Islet of Langerhans (tissue), 1 donor: ENCODE measurements around the gene CFAP61.

ENCODE experiments used
- FAIRE-seq: peaks from one replicate; lab custom pipeline; 2011; peaks lifted over from hg19 to GRCh38; lab: Jason Lieb, UNC

The CFAP61 gene

GRCh38 chr20:20031790-20032189 is 20.5 kb upstream of the CFAP61 start:
- no peak for FAIRE-seq

- FAIRE-seq = peak; percentile 84
Observed at GRCh38 chr20:20034486-20034885, 17.8 kb upstream of the CFAP61 start.

- no peak for FAIRE-seq
Observed at GRCh38 chr20:20036756-20037155, 15.6 kb upstream of the CFAP61 start.

DNA sequence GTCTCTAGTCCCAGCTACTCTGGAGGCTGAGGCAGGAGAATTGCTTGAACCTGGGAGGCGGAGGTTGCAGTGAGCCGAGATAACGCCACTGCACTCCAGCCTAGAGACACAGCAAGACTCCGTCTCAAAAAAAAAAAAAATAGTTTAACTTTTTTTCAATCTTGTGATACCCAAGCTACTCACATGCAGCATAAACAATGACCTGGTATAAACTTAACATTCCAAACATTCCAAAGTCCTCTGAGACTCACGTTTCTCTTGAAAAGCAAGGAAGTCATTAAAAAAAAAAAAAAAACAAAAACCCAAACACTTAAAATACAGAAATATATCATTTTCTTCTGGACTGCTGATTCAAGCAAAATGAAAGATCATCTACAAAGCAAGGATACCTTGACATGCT is 14.4 kb upstream of the CFAP61 start:
- FAIRE-seq = peak; percentile 71

DNA sequence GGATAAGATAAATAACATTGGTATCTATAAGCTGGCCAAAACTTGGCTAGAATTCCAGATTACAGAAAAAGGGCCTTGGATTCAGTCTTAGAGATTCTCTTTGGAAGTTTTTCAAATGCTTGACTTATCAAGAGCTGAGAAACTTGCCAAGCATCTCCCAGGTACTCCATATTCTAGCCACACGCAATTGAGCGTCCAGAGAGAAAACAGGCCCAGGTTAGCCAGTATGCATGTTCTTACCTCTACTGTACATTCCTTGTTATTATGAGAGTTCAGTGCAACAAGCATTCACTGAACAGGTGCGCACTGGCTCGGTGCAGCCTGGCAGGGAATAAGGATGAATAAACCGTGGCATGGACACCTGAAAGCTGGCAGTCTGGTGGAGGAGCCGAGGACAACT is 13.7 kb upstream of the CFAP61 start:
- FAIRE-seq = no peak

- FAIRE-seq = no peak
Observed at GRCh38 chr20:20039752-20040387, 12.5 kb upstream of the CFAP61 start.

DNA sequence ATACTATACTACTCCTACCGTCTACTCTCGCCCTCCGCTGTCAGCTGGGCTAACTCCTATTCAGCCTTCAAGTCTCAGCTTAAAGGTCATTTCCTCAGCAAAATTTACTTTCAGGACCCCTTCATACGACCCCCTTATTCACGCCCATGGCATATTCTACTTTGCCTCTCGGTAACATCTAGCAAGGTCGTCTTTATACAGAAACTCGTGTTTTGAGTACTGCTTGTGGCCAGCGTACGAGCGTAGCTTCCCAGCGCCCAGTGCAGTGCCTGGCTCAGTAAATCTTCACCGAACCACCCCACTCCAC is 612 bp upstream of the CFAP61 start:
- FAIRE-seq = no peak

- FAIRE-seq = no peak
Observed at GRCh38 chr20:20060234-20060998, 8.1 kb downstream of the CFAP61 start.

DNA sequence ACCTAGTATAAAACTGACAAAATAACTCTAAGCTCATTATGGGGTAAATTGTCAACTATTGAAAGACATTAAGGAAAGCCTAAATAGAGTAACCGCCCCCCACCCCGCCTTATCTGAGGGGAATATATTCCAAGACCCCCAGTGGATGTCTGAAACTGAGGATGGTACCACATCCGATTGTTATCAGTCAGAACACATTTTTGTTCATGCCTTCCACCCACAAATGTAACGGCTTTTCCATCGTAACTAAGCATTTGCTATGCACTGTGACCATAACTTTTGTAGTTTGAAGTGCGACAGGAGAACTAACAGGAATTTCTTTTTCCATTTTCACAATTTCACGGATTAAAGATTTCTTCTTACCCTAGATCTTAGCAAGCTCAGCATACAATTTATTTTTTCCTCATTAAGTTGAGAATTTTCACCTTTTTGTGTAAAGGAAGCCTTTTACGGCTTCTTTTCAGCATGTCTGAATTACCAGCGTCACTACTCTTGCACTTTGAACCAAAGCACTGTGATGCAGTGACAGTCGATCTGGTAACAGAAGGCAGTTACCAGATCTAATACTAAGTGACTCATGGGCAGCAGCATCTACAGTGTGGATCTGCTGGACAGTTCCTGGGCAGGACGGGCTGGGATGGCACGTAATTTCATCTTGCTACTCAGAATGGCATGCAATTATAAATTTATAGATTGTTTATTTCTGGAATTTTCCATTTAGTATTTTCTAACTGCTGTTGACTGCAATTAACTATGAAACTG is 11.8 kb downstream of the CFAP61 start:
- no peak for FAIRE-seq

- no peak for FAIRE-seq
Observed at GRCh38 chr20:20065361-20065760, 13.0 kb downstream of the CFAP61 start.

DNA sequence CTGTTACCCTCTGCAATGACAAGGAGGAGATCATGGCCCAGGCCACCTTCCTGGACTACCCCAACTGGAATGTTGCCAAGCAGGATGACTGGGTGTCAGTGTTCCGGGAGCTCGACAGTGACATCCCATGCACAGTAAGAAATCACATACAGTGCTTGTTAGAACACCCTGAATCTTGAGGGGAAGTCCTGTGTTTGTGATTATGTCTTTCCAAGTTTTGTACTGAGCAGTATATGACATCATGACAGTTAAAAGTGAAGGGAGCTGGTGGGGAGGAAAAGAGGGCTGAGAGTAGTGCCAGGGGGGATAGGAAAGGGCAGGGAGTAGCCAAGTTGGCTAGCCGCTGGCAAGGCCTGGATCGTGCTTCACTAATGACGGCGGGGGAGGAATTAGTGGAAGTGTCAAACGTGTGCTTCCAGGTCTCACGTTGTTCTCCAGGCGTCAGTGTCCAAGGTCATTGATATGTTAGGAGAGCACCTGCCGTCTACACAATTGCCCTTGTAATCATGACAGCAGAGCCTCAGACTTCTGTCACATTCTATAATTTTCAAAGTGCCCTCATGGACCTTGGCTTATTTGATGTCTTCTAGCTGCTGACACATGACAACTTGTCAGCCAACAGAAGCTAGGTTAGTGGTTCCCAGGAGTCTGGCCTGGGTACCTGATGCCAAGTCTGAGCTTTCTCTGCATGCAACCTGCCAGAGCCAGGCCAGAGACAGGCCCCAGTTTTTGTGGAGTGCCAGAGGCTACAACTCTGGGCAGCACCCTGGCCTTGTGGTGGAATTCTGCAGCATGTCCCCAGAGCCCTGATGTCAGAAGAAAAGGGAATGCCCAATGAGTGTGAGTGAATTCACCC is 18.8 kb downstream of the CFAP61 start:
- FAIRE-seq = no peak

DNA sequence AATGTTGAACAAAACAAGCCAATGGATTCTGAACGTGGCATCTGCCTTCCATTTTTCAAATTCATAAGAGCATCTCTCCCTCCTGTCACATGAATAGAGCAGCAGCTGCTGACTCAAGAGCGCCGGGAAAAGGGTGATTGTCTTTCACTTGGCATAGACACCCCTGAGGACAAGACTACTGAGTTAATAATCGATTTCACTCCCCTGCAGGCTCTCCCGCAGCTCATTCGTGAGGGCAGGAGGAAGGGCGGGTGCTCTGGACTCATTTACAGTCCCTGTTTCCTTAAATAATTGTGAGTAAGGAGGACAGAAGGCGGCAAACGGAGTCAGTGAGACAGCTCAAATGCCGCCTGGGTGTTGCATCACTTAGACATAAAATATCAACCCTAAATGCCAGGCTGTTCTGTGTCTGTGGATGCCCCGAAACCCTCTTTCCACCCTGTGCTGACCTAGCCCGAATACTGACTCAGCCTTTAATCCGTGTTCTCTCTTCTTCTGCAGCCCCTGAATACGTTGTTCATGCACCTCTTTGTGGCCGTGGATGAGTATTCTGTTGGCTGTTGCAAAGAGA is 21.6 kb downstream of the CFAP61 start:
- FAIRE-seq = no peak

- no peak for FAIRE-seq
Observed at GRCh38 chr20:20075032-20075431, 22.7 kb downstream of the CFAP61 start.

DNA sequence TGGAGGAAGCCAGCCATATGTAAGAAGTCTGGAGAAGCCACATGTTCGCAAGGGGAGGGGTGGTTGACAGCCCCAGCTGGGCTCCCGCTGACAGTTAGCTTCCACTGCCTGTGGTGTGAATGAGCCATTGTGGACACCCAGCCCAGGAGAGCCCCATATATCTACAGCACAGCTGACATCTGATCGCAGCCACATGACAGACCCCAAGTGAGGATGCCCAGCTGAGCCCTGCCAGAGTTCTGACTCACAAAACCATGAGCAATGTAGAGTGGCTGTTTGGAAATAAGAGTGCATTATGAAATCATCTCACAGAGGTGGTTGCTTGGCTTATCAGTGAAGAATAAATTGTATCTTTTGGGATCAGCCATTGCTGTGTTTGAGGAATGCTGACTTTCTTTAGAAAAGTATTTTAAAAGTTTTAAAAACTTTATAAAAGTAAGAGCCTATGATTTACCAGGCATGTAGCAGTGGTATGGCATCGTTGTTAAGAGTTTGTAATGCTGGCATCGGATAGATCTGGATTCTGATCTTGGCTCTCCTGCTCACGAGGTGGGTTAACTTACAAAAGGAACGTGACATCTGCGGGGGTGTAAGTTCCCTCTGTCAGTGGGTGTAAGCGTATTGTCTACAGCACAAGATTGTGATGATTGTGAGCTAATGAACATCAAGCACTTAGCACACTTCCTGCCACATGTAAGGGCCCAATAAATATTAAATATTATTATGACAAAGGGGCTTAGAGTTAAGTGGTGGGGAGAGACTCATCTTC is 24.1 kb downstream of the CFAP61 start:
- no peak for FAIRE-seq

- FAIRE-seq = no peak
Observed at GRCh38 chr20:20078041-20078440, 25.7 kb downstream of the CFAP61 start.

- FAIRE-seq = peak; percentile 51
Observed at GRCh38 chr20:20079102-20079784, 26.9 kb downstream of the CFAP61 start.

- peak; percentile 99 for FAIRE-seq
Observed at GRCh38 chr20:20083807-20084206, 31.5 kb downstream of the CFAP61 start.

- no peak for FAIRE-seq
Observed at GRCh38 chr20:20084296-20084752, 32.0 kb downstream of the CFAP61 start.

- no peak for FAIRE-seq
Observed at GRCh38 chr20:20085071-20085470, 32.7 kb downstream of the CFAP61 start.

GRCh38 chr20:20085812-20086211 is 33.5 kb downstream of the CFAP61 start:
- FAIRE-seq = no peak

DNA sequence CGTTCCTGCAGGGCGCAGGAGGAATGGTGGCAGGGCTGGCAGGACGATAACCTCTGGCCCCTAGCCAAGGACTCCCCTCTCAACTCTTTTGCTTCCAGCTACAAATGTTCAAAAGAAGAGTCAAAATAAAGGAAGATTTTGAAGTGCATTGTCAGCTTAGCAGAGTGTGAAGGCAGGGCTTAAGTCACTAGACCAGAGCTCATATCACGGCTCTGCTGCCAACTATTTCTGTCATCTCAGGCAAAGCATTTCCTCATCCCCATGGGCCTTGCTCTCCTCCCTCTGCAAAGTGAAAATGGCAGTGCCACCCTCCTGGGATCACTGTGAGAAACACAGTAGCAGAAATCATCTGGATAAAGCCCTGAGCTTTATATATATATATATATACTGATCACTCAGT is 36.7 kb downstream of the CFAP61 start:
- FAIRE-seq = no peak
